HG03520 (cell line): ENCODE results near the gene WNT7B.

Experiments
- ATAC-seq: cut with Tn5 transposase; IDR thresholded peaks from one replicate; pipeline ENCODE4 v1.9.1; 2021; ENCODE audit warnings: mild to moderate bottlenecking, moderate library complexity; ENCODE audit not compliant: unreplicated experiment

The WNT7B gene

DNA sequence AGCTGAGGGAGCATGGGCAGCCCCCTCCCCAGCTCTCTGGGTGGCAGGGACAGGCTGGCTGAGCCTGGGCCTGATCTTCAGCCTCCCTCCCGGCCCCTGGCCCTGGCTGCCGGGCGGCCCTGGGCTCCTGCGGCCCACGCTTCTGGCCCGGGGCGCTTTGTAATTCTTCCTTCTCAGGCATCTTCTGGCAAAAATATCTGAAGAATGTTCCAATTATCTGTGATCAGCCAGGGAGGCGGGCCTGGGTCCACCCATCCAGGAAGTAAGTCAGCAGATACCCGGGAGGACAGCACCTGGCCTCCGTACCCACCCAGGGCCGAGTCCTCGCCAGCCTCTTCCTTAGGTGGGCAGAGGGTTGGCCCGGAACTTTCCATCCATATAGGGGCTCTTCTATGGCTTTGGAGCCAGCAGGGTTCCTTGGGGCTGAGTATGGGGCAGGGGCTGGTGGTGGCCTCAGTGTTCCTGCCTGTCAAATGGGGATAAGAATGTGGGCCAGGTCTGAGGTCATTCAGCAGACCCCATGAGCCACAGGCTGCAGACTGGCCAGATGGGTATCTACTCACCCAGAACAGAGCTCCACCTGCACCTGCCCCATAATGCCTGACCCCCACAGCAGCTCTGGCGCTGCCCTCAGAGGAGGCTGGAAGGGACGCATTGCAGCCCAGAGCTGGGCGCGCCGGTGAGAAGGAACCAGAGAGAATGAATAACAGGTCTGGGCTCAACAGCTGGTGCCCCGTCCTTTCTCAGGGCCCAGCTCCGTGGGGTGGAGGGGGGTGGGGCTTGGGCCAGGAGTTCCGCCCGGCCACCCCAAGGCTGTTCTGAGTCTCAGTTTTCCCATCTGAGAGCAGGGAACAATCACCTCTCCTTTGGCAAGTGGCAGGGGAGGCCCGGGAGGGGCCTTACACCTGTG is 16.2 kb downstream of the WNT7B start:
- ATAC-seq: no peak

DNA sequence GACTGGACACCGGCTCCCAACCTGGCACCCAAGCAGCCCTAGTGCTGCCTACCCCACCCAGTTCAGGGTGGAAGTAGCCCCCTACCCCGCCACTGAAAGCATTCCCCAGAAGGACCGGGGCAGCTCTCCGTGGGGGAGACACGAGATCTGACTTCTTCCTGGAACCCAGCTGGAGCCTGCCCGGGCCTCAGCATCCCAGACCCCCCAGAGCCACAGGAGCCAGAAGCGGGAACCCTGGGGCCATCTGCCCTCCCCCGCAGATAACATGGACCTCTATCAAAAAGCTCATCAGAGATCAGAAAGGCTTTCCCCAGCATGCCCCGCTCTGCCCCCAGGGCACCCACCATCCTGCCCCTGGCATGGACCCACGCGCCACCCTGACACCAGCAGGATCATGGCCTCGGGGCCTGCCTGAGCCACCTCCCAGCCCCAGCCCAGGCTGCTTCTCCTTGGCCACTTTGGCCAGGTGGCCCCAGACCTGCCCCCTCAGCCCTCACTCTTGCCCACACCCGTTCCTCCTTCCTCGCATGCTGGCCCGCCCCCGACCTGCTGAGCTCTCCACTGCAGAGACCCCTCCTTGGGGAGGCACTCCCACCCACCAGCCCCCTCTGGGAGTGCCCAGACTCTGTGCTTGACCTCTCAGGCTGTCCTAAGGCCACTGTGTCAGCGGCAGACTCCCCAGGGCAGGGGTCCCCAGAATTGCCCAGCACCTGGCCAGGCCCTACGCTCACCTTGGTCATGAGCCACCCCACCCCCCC is 17.1 kb downstream of the WNT7B start:
- ATAC-seq: no peak

DNA sequence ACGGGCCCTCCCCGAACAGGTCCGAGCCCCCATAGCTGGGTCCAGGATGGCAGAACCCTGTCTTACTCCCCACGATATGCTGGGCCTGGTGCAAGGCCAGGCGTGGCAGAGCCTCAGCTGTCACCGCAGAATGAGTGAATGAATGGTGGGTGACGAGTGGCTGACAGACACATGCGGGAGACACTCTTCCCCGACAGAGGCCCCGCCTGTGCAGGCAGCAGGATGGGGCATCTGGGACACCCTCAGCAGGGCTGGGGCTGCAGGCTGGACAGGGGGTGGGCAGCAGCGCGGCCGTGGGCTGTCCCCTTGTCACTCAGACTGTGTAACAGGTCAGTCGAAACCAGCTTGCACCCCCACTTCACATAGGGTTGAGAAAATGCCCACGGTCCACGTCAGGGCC is 18.0 kb downstream of the WNT7B start:
- no peak for ATAC-seq

DNA sequence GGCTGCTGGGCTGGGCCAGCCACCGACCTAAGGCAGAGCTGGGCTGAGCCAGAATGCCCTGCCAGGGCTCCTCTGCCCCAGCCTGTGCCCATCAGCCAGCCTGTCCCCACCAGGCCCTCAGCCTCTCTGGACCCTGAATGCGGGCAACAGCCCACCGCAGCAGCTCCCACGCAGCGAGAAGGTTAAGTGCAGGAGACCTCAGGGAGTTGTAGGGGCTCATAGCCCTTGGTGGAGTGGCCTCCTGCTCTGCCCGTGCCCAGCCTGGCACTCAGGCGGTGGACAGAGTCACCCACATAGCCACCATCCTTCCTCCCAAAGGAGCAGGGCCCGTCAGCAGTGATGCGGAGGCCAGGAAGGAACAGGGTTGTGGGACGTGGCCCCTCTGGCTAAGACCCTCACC is 19.1 kb downstream of the WNT7B start:
- ATAC-seq: no peak

- no peak for ATAC-seq
Measured at GRCh38 chr22:45953178-45953577, 23.8 kb downstream of the WNT7B start.

DNA sequence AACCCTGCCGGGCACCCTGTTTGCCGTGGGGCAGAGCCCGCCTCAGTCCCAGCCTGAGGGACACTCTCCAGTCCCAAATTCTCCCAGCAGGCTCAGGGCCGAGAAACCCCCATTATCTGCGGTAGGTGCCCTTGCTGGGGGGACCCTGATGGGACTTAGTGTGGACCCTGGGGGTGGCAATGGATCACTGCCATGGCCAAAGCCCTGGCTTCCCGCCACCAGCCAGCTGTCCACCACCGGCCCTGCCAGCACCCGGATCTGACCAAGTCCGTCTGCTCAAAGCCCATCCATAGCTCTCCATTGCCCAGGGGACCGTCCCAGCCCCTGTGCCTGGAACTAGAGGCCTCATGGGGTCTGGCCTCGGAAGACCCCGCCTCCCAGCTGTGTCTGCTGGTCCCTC is 24.4 kb downstream of the WNT7B start:
- ATAC-seq: no peak

DNA sequence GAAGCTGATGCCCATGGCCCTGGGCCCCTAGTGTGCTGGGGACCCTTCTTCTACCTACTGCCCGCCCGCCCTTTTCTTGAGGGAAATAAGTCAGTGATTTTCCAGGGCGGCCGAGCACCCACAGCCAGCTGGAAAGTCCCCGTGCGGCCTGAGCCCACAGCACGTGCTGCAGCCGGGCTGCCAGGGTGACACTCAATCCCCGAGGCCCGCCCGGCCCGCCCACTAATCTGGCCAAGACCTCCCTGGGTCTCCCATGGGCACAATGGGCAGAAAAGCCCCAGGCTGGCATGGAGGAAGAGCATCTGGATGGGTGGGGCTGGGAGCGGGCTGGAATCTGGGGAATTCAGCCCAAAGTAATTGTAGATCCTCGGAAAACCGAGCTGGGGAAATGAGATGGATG is 24.8 kb downstream of the WNT7B start:
- ATAC-seq: no peak

GRCh38 chr22:45949891-45950290 is 27.1 kb downstream of the WNT7B start:
- no peak for ATAC-seq

DNA sequence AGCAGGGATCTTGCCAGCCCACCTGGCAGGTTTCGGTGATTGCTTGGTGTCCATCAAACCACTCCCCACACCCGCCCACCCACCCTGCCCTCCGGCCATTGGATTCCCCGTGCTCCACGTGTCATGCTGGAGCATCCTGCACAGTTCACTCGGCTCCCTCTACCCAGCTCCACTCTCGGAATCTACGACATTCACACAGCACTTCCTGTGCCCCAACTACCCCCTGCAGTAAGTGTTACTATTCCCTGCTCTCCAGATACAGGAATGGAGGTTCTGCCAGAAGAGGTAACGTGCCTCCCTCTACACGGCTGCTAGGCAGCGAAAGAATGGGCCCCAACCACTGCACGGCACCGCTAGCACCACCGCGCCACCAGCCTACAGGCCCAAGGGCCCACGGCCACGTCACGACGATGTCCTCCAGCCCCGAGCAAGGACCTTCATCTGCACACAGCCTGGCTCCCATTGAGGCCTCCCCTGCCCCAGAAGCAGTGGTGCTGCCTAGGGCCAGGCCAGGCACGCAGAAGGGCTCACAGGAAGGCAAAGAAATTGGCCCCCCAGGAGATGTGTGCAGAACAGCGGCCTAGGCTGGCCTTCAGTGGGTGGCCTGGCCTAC is 27.6 kb downstream of the WNT7B start:
- no peak for ATAC-seq

GRCh38 chr22:45948081-45948648 is 28.8 kb downstream of the WNT7B start:
- ATAC-seq: no peak

DNA sequence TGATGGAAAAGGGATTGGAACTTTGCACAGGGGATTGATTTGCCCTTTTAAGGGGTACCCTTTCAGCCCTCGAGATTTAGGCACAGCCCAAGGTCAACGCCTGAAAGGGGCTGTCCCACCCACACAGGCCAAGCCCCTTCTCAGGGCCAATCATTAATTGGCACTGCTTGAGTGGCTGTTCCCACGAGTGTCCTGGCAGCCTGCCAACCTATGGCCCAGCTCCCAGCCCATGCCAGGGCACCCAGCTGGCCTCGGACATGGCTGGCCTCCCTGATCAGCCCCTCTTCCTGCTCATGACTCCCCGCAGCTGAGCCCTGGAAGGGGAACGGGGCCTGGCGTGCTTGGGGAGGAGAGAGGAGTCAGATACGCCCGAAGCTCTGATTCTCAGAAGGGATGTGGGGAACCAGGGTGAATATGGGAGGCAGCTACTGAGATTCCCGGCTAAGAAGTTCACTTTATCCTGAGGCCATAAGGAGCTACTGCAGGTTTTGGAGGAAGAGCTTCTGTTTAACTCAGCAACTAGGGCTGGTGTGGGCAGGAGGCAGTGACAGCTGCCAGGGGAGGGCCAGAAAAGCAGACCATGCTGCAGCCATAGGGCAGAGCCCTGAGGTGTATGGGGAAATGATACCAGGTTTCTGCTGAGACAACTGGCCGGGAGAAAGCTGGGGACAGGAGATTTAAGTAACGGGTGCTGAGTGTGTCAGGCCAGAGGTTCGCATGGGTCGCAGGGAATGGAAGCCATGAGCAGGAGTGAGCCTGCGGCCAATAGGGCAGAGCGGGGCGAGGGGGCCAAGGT is 30.0 kb downstream of the WNT7B start:
- no peak for ATAC-seq

GRCh38 chr22:45945621-45946106 is 31.3 kb downstream of the WNT7B start:
- ATAC-seq: no peak

- no peak for ATAC-seq
Measured at GRCh38 chr22:45942787-45943493, 34.0 kb downstream of the WNT7B start.

DNA sequence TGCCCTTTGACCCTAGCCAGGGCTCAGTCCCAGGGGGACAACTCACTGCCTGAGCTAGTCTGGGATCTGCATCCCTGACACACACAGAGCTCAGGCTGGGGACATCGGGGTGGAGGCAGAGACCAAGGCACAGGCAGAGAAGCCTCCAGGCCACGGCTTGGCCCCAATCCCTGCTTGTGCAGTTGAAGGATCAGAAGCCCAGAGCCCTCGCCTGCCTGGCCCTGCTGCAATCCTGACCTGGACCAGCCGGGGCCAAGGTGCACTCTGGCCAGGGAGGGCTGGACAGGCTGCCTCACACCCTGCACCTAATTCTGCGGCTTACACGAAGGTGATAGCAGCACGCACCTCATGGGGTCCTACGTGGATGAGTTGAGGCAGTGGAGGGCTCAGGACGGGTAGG is 34.6 kb downstream of the WNT7B start:
- ATAC-seq: no peak

GRCh38 chr22:45938913-45939312 is 38.0 kb downstream of the WNT7B start:
- no peak for ATAC-seq

GRCh38 chr22:45937960-45938359 is 39.0 kb downstream of the WNT7B start:
- ATAC-seq: no peak

DNA sequence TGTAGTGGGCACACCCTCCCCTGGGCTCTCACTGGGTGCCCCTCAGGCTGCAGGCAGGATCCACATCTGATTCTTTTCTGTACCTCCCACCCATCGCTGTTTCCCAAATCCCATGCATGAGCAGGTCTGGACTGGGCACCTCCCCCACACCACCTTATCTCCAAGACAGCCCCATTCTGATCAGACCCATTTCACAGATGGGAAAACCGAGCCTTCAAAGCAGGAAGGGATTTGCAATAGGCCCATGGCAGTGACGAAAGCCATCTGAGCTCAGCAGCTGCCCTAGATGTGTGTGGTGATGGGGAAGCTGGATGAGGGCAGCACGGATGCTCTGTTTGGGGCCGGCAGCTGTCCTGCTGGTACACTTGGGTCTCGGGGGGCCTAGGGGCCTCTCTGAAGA is 41.4 kb downstream of the WNT7B start:
- no peak for ATAC-seq

GRCh38 chr22:45934659-45935341 is 42.2 kb downstream of the WNT7B start:
- ATAC-seq: no peak

GRCh38 chr22:45934168-45934564 is 42.8 kb downstream of the WNT7B start:
- no peak for ATAC-seq
